NCI-H1930 (cell line): ENCODE data around the gene NECAB3.

Experiments
- DNase-seq, 2 experiments: peaks; one replicate each; lab custom pipeline; 2025; lab: John Stamatoyannopoulos, UW

The NECAB3 gene

GRCh38 chr20:33621717-33622400 is 52.4 kb downstream of the NECAB3 start:
- DNase-seq = no peak

GRCh38 chr20:33612001-33612400 is 62.2 kb downstream of the NECAB3 start:
- DNase-seq = no peak

- DNase-seq = no peak
Measured at GRCh38 chr20:33611106-33611505, 63.1 kb downstream of the NECAB3 start.

- no peak for DNase-seq
Measured at GRCh38 chr20:33609504-33609903, 64.7 kb downstream of the NECAB3 start.
